Measurements from ENCODE around the gene MRPL16. TPM values are rescaled to one million over a fixed set of nuclear protein-coding genes. Genes with fewer than 3 reads are reported as not detected.
A peak's percentile ranks its signal among the peaks of the same experiment; 100 is the strongest.
"Not testable (repeated sequence)": the region's sequence is repeated elsewhere in the genome, so short reads cannot be mapped to it uniquely, and the experiment has no call there.

The MRPL16 gene
- total and polyA plus RNA-seq, 5 donors, result 53.7 to 150 (median 70.7) TPM

GRCh38 chr11:59787816-59788215, 22.8 kb downstream of the MRPL16 start:
- Histone ChIP-seq H3K9me3 (ENCODE audit: control insufficient read depth, low read length) (no peaks in the 10 kb centered on the region), H3K4me3 (ENCODE audit: low read length) (no peak overlapping the region), H3K27me3 (ENCODE audit: control insufficient read depth, insufficient read depth) (no peaks in the 10 kb centered on the region), H3K4me1 (ENCODE audit: control insufficient read depth, insufficient read depth, low read length) (peaks cover 6% of the 10 kb centered on the region), H3K27ac (ENCODE audit: low read length) (no peak overlapping the region)
- ATAC-seq (no peak), DNase-seq (no peak)
- 34% methylated on average over 3 of the region's 3 CpGs for WGBS
- intact Hi-C loops (cut with DNase I), result no loop called here

DNA sequence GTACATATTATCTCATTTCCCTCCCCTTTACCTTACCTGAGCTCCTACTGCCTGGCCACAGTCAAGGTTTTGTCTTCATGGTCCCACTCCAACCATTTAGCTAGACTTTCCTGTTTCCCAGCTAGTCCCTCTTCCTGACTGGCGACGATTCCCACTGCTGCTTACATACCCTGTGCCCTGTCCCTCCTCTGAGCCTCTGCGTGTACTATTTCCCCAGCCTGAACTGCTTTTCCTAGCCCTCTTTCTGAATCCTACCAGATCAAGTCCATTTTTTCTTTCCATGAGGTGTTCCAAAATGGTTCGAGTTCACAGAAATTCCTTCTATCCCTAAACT, 23.4 kb downstream of the MRPL16 start:
- DNase-seq, result no peak
- peak; percentile 46 to 84 for ATAC-seq
- Histone ChIP-seq H3K4me3 (ENCODE audit: low read length) (no peak overlapping the region), H3K27me3 (ENCODE audit: control insufficient read depth, insufficient read depth) (no peaks in the 10 kb centered on the region), H3K4me1 (ENCODE audit: control insufficient read depth, insufficient read depth, low read length) (peaks cover 6% of the 10 kb centered on the region), H3K9me3 (ENCODE audit: control insufficient read depth, low read length) (no peaks in the 10 kb centered on the region), H3K27ac (ENCODE audit: low read length) (peak overlapping the region; percentile 3)
- 63% methylated on average over 4 of the region's 4 CpGs for WGBS
- intact Hi-C loops (cut with DNase I), result no loop called here

GRCh38 chr11:59785818-59786217, 24.8 kb downstream of the MRPL16 start:
- WGBS, result 85% methylated on average over 4 of the region's 4 CpGs
- intact Hi-C loops (cut with DNase I), result no loop called here
- Histone ChIP-seq H3K27ac (ENCODE audit: low read length) (no peak overlapping the region), H3K9me3 (ENCODE audit: control insufficient read depth, low read length) (no peaks in the 10 kb centered on the region), H3K27me3 (ENCODE audit: control insufficient read depth, insufficient read depth) (no peaks in the 10 kb centered on the region), H3K4me3 (ENCODE audit: low read length) (no peak overlapping the region), H3K4me1 (ENCODE audit: control insufficient read depth, insufficient read depth, low read length) (peaks cover 6% of the 10 kb centered on the region)
- DNase-seq, result no peak
- no peak for ATAC-seq

DNA sequence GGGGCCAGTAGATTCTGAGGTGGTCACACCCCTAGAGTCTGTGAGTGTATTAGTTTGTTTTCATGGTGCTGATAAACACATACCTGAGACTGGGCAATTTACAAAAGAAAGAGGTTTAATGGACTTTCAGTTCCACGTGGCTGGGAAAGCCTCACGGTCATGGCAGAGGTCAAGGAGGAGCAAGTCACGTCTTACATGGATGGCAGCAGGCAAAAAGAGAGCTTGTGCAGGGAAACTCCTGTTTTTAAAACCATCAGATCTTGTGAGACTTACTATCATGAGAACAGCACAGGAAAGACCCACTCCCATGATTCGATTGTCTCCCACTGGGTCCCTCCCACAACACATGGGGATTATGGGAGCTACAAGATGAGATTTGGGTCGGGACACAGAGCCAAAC, 26.1 kb downstream of the MRPL16 start:
- H3K4me1 ChIP-seq (ENCODE audit: control insufficient read depth, insufficient read depth, low read length); ATAC-seq; H3K9me3 ChIP-seq (ENCODE audit: control insufficient read depth, low read length); intact Hi-C loops (cut with DNase I); DNase-seq; H3K27me3 ChIP-seq (ENCODE audit: control insufficient read depth, insufficient read depth); H3K4me3 ChIP-seq (ENCODE audit: low read length); H3K27ac ChIP-seq (ENCODE audit: low read length): not testable (repeated sequence)
- WGBS, result 83% methylated on average over 5 of the region's 5 CpGs

- intact Hi-C loops (cut with DNase I), result no loop called here
- no peaks in the 10 kb centered on the region for H3K9me3 ChIP-seq (ENCODE audit: control insufficient read depth, low read length)
- no peak for ATAC-seq
- H3K27ac ChIP-seq (ENCODE audit: low read length), result no peak overlapping the region
- no peaks in the 10 kb centered on the region for H3K27me3 ChIP-seq (ENCODE audit: control insufficient read depth, insufficient read depth)
- WGBS, result 83% methylated on average over 4 of the region's 4 CpGs
- DNase-seq, result no peak
- H3K4me3 ChIP-seq (ENCODE audit: low read length), result no peak overlapping the region
- peaks cover 6% of the 10 kb centered on the region for H3K4me1 ChIP-seq (ENCODE audit: control insufficient read depth, insufficient read depth, low read length)
Observed at GRCh38 chr11:59783632-59784090, 26.9 kb downstream of the MRPL16 start.

DNA sequence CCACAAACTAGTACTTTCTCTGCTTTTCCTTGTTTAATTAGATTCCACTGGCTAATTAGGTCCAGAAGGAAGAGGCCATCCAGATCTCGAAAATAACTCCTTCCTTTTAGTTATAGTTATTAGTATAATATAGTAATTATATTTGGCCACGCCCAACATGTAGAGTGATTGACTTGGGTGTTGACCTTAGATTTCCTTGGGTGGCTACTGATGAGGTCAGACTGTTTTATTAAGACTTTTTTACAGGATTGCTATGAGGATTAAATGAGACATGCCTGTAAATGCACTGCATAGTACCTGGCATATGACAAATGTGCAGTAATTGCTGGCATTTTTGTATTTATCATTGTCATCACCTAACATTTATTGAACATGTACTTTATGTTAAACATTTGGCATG, 28.5 kb downstream of the MRPL16 start:
- Histone ChIP-seq H3K4me3 (ENCODE audit: low read length) (no peak overlapping the region), H3K9me3 (ENCODE audit: control insufficient read depth, low read length) (no peaks in the 10 kb centered on the region), H3K27me3 (ENCODE audit: control insufficient read depth, insufficient read depth) (no peaks in the 10 kb centered on the region), H3K4me1 (ENCODE audit: control insufficient read depth, insufficient read depth, low read length) (peaks cover 8% of the 10 kb centered on the region), H3K27ac (ENCODE audit: low read length) (no peak overlapping the region)
- 84% methylated on average over 2 of the region's 2 CpGs for WGBS
- ATAC-seq, result no peak
- no peak for DNase-seq
- intact Hi-C loops (cut with DNase I), result no loop called here

DNA sequence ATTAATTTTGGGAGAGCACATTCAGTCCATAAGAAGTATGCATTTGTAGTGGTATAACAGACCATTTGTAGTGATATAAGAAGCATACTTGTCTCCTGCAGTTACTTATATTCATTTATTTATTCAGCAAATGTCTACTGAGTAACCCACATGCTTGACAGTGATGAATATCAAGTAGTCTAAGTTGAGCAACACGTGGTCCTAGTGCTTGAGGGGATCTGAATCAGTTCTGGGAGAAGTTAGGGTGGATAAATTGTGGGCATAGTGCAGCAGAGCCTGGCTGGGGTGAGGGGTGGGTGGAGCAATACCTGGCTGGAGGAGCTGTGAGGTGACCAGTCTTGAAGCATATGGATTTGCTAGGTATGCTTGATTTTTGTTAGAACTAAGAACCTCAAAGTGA, 31.1 kb downstream of the MRPL16 start:
- H3K9me3 ChIP-seq (ENCODE audit: control insufficient read depth, low read length), result no peaks in the 10 kb centered on the region
- DNase-seq (no peak), ATAC-seq (no peak)
- WGBS, result 57% methylated on average over 1 of the region's 1 CpG
- H3K4me1 ChIP-seq (ENCODE audit: control insufficient read depth, insufficient read depth, low read length), result peaks cover 7% of the 10 kb centered on the region
- no peak overlapping the region for H3K4me3 ChIP-seq (ENCODE audit: low read length)
- H3K27ac ChIP-seq (ENCODE audit: low read length), result no peak overlapping the region
- no peaks in the 10 kb centered on the region for H3K27me3 ChIP-seq (ENCODE audit: control insufficient read depth, insufficient read depth)
- intact Hi-C loops (cut with DNase I), result no loop called here

- intact Hi-C loops (cut with DNase I), result no loop called here
- Histone ChIP-seq H3K4me3 (ENCODE audit: low read length) (no peak overlapping the region), H3K27me3 (ENCODE audit: control insufficient read depth, insufficient read depth) (no peaks in the 10 kb centered on the region), H3K9me3 (ENCODE audit: control insufficient read depth, low read length) (no peaks in the 10 kb centered on the region), H3K27ac (ENCODE audit: low read length) (no peak overlapping the region), H3K4me1 (ENCODE audit: control insufficient read depth, insufficient read depth, low read length) (peaks cover 7% of the 10 kb centered on the region)
- ATAC-seq, result peak in 1 of 2 donors; percentile 32
- no peak for DNase-seq
- 70% methylated on average over 2 of the region's 2 CpGs for WGBS
Observed at GRCh38 chr11:59778122-59778521, 32.5 kb downstream of the MRPL16 start.

GRCh38 chr11:59777104-59777503, 33.5 kb downstream of the MRPL16 start:
- H3K9me3 ChIP-seq (ENCODE audit: control insufficient read depth, low read length), result no peaks in the 10 kb centered on the region
- ATAC-seq, result no peak
- no peak overlapping the region for H3K4me3 ChIP-seq (ENCODE audit: low read length)
- intact Hi-C loops (cut with DNase I), result no loop called here
- no peaks in the 10 kb centered on the region for H3K27me3 ChIP-seq (ENCODE audit: control insufficient read depth, insufficient read depth)
- no peak for DNase-seq
- H3K27ac ChIP-seq (ENCODE audit: low read length), result no peak overlapping the region
- WGBS, result 89% methylated on average over 5 of the region's 5 CpGs
- H3K4me1 ChIP-seq (ENCODE audit: control insufficient read depth, insufficient read depth, low read length), result peaks cover 7% of the 10 kb centered on the region

DNA sequence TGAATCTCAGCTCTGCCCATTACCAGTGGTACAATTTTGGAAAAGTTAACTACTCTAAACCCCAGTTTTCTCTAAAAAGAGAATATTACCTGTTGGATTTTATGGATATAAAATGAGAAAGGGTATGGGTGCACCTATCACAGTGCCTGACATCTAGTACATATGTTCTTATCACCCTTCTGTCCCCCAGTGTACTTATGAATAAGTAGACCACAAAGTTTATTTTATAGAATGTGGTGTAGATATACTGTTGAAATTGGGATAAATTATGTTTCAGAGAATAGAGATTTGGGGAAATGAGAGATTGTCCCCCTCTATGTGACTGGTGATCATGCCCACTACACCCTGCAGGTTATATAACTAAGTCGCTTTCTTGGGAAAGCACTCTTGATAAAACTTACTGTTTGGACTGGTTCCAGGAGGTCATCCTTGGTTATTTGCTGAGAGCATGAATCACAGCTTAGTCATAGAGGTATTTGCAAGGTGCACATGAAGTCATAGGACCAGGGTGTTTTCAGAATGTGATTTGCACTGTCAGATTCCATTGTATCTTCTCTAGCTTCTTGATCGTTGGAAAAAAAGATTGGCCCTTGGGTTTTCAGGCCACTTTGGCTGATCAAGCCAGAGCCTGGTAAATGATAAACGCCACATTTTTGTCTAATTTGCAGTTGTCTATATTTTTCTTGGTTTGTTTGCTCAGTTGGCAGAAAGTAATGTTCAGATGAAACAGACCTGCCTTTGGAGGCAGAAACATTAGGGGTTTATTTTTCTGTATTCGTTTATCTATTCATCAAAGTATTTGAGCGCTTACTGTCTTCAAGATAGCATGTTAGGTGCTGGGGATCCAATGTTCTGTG, 34.1 kb downstream of the MRPL16 start:
- peak in 1 of 2 donors; percentile 20 for ATAC-seq
- Histone ChIP-seq H3K27ac (ENCODE audit: low read length) (no peak overlapping the region), H3K4me1 (ENCODE audit: control insufficient read depth, insufficient read depth, low read length) (peaks cover 13% of the 10 kb centered on the region), H3K9me3 (ENCODE audit: control insufficient read depth, low read length) (no peaks in the 10 kb centered on the region), H3K4me3 (ENCODE audit: low read length) (no peak overlapping the region), H3K27me3 (ENCODE audit: control insufficient read depth, insufficient read depth) (no peaks in the 10 kb centered on the region)
- DNase-seq, result no peak
- WGBS, result 69% methylated on average over 5 of the region's 5 CpGs
- intact Hi-C loops (cut with DNase I), result no loop called here

- no peak overlapping the region for H3K4me3 ChIP-seq (ENCODE audit: low read length)
- ATAC-seq (no peak), DNase-seq (no peak)
- WGBS, result 64% methylated on average over 5 of the region's 5 CpGs
- intact Hi-C loops (cut with DNase I), result no loop called here
- H3K27me3 ChIP-seq (ENCODE audit: control insufficient read depth, insufficient read depth), result no peaks in the 10 kb centered on the region
- H3K9me3 ChIP-seq (ENCODE audit: control insufficient read depth, low read length), result no peaks in the 10 kb centered on the region
- peaks cover 24% of the 10 kb centered on the region for H3K4me1 ChIP-seq (ENCODE audit: control insufficient read depth, insufficient read depth, low read length)
- no peak overlapping the region for H3K27ac ChIP-seq (ENCODE audit: low read length)
Observed at GRCh38 chr11:59773083-59773440, 37.5 kb downstream of the MRPL16 start.

- ATAC-seq, result no peak
- intact Hi-C loops (cut with DNase I), result no loop called here
- no peak overlapping the region for H3K4me3 ChIP-seq (ENCODE audit: low read length)
- no peaks in the 10 kb centered on the region for H3K9me3 ChIP-seq (ENCODE audit: control insufficient read depth, low read length)
- 80% methylated on average over 4 of the region's 4 CpGs for WGBS
- peak overlapping the region; percentile 59 for H3K27ac ChIP-seq (ENCODE audit: low read length)
- H3K4me1 ChIP-seq (ENCODE audit: control insufficient read depth, insufficient read depth, low read length), result peaks cover 21% of the 10 kb centered on the region
- H3K27me3 ChIP-seq (ENCODE audit: control insufficient read depth, insufficient read depth), result no peaks in the 10 kb centered on the region
- no peak for DNase-seq
Observed at GRCh38 chr11:59771605-59772004, 39.0 kb downstream of the MRPL16 start.

Data from right cardiac atrium (tissue), 5 donors.